PC-9 (cell line): ENCODE data around the gene GPD2.

Source experiments
- CTCF ChIP-seq: fragments of 200-600 bp; sonication (generic); conservative IDR thresholded peaks from 2 replicates; pipeline ENCODE4 v1.6.1; 2017; ENCODE audit warnings: mixed run types, antibody characterized with exemption, mild to moderate bottlenecking, moderate library complexity
- EZH2 ChIP-seq: fragments of 200-600 bp; sonication (generic); IDR thresholded peaks from 2 replicates; pipeline ENCODE4 v1.8.0; 2017; ENCODE audit warnings: antibody characterized with exemption, low read depth

GRCh38 chr2:156489750-156490465, 53.7 kb downstream of the GPD2 start:
- no peak for TF ChIP-seq CTCF
- TF ChIP-seq EZH2: no peak
